Measurements from ENCODE around the gene PLXNB2. TPM values are rescaled to one million over a fixed set of nuclear protein-coding genes. Genes with fewer than 3 reads are reported as not detected.

Gene PLXNB2
- total and polyA plus RNA-seq, 12 donors, result 12.4 to 431 (median 296) TPM

- WGBS, 4 donors, result 38 to 52% (median 42%) methylated on average over 18 to 33 of the region's 33 CpGs
- Histone ChIP-seq H3K4me3 (peak overlapping the region in 1 of 4 donors; percentile 27), H3K27ac (peak overlapping the region in 1 of 5 donors; percentile 53), H3K9me3 (replicated peaks in 1 of 3) (no peaks in the 10 kb centered on the region), H3K27me3 (no peaks in the 10 kb centered on the region), H3K36me3 (replicated peaks in 1 of 2) (no peaks in the 10 kb centered on the region), H3K4me1 (replicated peaks in 1 of 2) (peaks cover 10 to 12% of the 10 kb centered on the region in 2 donors)
- intact Hi-C loops (cut with DNase I), result no loop called here
- DNase-seq, result peak; percentile 50 to 82 (median 72)
- TF ChIP-seq CTCF (IDR thresholded peaks at IDR 0.05) (no peak), POLR2A (IDR thresholded peaks at IDR 0.05) (no peak)
Measured at GRCh38 chr22:50314455-50315288, 7.2 kb upstream of the PLXNB2 start.

- H3K4me3 ChIP-seq, result peak overlapping the region in 1 of 4 donors; percentile 27
- 66 to 86% (median 69%) methylated on average over 1 to 14 of the region's 14 CpGs; no CpG with 5 or more reads in 1 of the 4 donors for WGBS, 4 donors
- TF ChIP-seq POLR2A (IDR thresholded peaks at IDR 0.05) (no peak), CTCF (IDR thresholded peaks at IDR 0.05) (no peak)
Measured at GRCh38 chr22:50314081-50314454, 6.6 kb upstream of the PLXNB2 start.

GRCh38 chr22:50313600-50313999, 6.2 kb upstream of the PLXNB2 start:
- H3K36me3 ChIP-seq (replicated peaks in 1 of 2), result no peaks in the 10 kb centered on the region
- 87 to 95% (median 89%) methylated on average over 9 to 16 of the region's 17 CpGs for WGBS, 4 donors
- TF ChIP-seq CTCF (IDR thresholded peaks at IDR 0.05) (no peak), POLR2A (IDR thresholded peaks at IDR 0.05) (no peak)
- H3K27ac ChIP-seq, result no peak overlapping the region
- no peak overlapping the region for H3K4me3 ChIP-seq
- DNase-seq, result no peak
- H3K9me3 ChIP-seq (replicated peaks in 1 of 3), result no peaks in the 10 kb centered on the region
- intact Hi-C loops (cut with DNase I), result no loop called here
- peaks cover 20% of the 10 kb centered on the region in 2 donors for H3K4me1 ChIP-seq (replicated peaks in 1 of 2)
- no peaks in the 10 kb centered on the region for H3K27me3 ChIP-seq

More at GRCh38 chr22:50314081-50314454, 6.6 kb upstream of the PLXNB2 start:
- intact Hi-C loops (cut with DNase I), result no loop called here
- H3K36me3 ChIP-seq (replicated peaks in 1 of 2), result no peaks in the 10 kb centered on the region
- H3K27ac ChIP-seq, result peak overlapping the region in 1 of 5 donors; percentile 53
- no peaks in the 10 kb centered on the region for H3K27me3 ChIP-seq
- H3K4me1 ChIP-seq (replicated peaks in 1 of 2), result peaks cover 16 to 18% of the 10 kb centered on the region in 2 donors
- no peak for DNase-seq
- no peaks in the 10 kb centered on the region for H3K9me3 ChIP-seq (replicated peaks in 1 of 3)

- Histone ChIP-seq H3K4me3 (no peak overlapping the region), H3K36me3 (replicated peaks in 1 of 2) (no peaks in the 10 kb centered on the region), H3K27me3 (no peaks in the 10 kb centered on the region), H3K4me1 (replicated peaks in 1 of 2) (peaks cover 26% of the 10 kb centered on the region in 2 donors), H3K27ac (no peak overlapping the region), H3K9me3 (replicated peaks in 1 of 3) (no peaks in the 10 kb centered on the region)
- peak in 1 of 7 donors; percentile 24 for DNase-seq
- WGBS, 4 donors, result 80 to 86% (median 83%) methylated on average over 3 to 7 of the region's 7 CpGs
- intact Hi-C loops (cut with DNase I), result no loop called here
- no peak for TF ChIP-seq POLR2A (IDR thresholded peaks at IDR 0.05)
- no peak for TF ChIP-seq CTCF (IDR thresholded peaks at IDR 0.05)
Measured at GRCh38 chr22:50313021-50313420, 5.6 kb upstream of the PLXNB2 start.
